HG02840 (cell line): ENCODE data around the gene ELOVL6.
"Not testable (repeated sequence)": the region's sequence is repeated elsewhere in the genome, so short reads cannot be mapped to it uniquely, and the experiment has no call there.

Source experiments
- ATAC-seq: cut with Tn5 transposase; IDR thresholded peaks from one replicate; pipeline ENCODE4 v1.9.1; 2021; ENCODE audit warnings: mild to moderate bottlenecking, moderate library complexity, moderate number of reproducible peaks; ENCODE audit not compliant: unreplicated experiment, low FRiP score

Gene ELOVL6

GRCh38 chr4:110164251-110164650 lies 34.2 kb downstream of the ELOVL6 start:
- no peak for ATAC-seq

DNA sequence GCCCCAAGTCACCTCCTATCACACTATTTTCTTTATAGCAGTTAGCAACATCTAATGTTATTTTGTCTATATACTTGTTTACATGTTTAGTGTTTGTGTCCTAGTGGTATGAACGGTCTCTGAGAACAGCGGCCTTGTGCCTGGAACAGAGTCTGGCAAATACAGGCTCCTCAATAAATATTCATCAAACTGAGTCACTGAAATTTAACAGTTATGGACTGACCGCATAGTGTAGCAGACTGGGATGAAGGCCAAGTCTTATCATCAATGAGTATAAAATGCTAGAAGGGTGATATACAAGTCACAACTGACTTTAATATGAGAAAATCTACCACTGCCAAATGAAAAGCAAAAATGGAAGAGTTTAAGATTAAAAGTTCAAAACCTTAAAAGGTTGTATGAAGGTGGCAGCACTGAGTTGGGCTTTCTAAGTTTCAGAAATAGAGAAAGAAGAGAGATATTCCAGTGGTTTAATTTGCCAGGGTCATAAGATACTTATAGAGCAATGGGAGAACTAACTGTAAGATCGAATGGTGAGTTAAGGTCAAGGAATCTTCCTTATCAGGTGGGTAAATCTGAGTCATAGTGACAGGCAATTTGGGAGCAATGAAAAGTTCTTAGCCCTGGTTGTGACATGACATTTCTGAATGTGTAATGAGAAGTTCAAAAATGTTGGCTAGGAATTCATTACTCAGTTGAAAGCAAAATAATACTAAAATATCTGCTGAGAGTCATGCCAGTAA lies 34.9 kb downstream of the ELOVL6 start:
- ATAC-seq, result no peak

DNA sequence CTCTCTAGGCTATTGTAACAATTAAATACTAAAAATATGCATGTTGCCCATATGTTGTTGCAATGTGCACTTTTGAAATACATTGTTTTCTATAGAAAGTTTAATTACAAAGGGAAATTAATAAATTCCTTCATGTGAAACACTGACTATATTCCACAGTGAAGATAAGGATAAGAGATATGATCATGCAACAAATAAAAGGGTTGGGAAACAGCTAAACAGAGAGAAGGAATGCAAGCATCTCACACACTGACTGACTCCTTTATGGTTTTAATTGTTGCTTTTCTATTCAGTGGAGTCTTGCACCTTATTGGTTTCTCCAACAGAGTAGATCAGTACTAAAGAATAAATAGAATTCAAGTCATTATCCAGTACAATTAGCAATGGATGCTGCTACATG lies 37.8 kb downstream of the ELOVL6 start:
- ATAC-seq, result no peak

GRCh38 chr4:110159541-110159940 lies 38.9 kb downstream of the ELOVL6 start:
- ATAC-seq, result no peak

- ATAC-seq, result no peak
Measured at GRCh38 chr4:110157580-110157979, 40.8 kb downstream of the ELOVL6 start.

DNA sequence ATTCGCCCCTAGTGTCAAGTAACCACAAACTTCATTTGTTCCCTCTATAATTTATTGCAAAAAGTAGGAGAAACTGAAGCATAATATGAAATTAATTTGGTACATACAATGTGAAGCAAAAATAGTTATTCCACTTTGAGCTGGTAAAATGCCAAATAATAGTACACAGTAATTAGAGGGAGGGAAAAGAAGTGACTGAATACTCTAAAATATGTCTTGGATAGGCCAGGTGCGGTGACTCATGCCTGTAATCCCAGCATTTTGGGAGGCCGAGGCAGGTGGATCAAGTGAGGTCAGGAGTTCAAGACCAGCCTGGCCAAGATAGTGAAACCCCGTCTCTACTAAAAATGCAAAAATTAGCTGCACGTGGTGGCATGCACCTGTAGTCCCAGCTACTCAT lies 41.2 kb downstream of the ELOVL6 start:
- not testable (repeated sequence) for ATAC-seq

- ATAC-seq, result no peak
Measured at GRCh38 chr4:110156442-110156841, 42.0 kb downstream of the ELOVL6 start.

- no peak for ATAC-seq
Measured at GRCh38 chr4:110155654-110156053, 42.8 kb downstream of the ELOVL6 start.

GRCh38 chr4:110154582-110154981 lies 43.8 kb downstream of the ELOVL6 start:
- no peak for ATAC-seq

GRCh38 chr4:110152386-110152785 lies 46.0 kb downstream of the ELOVL6 start:
- ATAC-seq, result no peak

- no peak for ATAC-seq
Measured at GRCh38 chr4:110149089-110149488, 49.3 kb downstream of the ELOVL6 start.

GRCh38 chr4:110142461-110142860 lies 56.0 kb downstream of the ELOVL6 start:
- no peak for ATAC-seq

- no peak for ATAC-seq
Measured at GRCh38 chr4:110139815-110140214, 58.6 kb downstream of the ELOVL6 start.

DNA sequence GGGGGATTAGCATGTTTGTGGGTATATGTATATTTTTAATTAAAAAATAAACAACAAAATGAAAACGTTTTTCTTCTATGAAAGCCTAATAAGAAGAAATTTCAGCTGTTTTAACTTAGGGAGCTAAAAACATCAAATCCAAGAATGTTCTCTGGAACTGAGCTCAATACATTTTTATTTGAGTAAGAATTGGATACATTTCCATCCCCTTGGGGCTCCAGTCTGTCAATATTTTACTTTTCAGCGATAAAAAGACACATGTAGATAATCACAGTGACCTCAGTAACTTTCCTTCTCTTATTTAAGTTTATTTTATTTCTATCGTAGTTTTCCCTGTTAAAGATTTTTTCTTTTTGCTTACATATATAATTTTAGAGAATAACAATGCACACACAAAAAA lies 59.3 kb downstream of the ELOVL6 start:
- no peak for ATAC-seq

DNA sequence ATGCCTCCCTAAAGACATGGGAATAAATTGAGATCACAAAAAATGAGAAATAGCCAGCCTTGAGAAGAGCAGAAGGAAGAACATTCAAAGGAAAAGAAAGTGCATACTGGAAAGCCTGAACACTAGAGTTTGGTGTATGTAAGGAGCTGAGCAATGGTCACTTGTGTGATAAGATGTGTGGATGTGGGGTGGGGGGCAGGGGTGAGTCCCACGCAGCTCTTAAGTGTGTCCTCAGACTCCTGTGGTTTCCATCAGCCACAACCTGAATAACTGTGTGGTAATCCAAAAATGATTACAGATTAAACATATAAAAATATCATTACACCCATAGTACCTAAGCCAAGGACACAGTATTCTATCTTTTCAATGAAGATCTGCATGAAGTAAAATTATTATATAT lies 59.9 kb downstream of the ELOVL6 start:
- no peak for ATAC-seq

DNA sequence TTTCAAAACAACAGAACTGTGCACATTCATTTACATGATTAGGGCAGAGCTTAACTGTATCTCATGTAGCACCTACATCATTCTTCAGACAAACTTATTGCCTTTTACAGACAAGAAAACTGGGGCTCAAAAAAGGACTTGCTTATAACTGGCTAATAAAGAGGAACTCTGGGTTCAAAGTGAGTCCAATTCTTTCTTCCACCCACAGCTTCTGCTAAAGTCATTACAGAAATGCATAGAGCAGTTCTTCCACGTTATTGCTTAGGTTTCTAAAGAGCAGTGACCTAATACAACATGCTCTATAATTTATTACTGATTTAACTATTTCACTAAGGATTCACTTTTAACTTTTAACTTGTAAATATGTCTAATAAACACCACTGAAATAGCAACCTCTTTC lies 60.6 kb downstream of the ELOVL6 start:
- no peak for ATAC-seq

DNA sequence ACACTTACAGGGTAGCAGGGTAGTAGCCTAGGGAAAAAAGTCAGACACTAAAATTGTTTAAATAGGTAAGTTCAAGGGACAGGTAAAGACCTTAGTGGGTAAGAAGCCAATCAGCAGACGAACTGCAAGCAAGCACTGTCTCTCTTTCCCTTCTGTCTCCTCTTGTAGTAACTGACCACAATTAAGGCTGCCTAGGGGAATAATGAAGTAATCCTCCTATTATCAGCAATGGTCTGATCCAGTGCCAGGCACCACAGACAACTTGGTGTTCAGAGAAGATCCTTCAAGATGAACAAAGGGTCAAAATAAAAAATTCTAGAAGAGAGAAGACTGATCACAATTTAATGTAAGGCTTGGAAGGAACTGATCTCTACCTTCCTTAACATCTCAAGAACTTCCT lies 62.9 kb downstream of the ELOVL6 start:
- ATAC-seq, result no peak

DNA sequence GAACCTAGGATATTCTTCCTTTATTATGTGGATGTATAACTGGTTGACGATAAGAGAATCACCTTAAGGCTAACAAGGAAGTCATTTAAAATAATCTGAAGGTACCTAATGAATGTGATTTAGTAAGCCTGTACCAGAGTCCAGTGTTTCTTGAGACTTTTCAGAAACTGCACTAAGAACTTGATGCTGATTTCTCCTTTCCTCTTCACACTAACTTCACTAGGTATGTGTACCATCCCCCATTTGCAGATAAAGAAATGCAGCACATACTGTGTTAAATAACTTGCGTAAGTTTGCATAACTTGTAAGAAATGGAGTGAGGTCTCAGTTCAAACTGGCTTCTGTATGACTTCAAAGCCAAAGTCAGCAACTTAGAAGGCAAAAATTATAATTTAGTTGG lies 63.3 kb downstream of the ELOVL6 start:
- ATAC-seq, result no peak

- no peak for ATAC-seq
Measured at GRCh38 chr4:110134269-110134869, 64.0 kb downstream of the ELOVL6 start.

GRCh38 chr4:110132816-110133719 lies 65.3 kb downstream of the ELOVL6 start:
- no peak for ATAC-seq

DNA sequence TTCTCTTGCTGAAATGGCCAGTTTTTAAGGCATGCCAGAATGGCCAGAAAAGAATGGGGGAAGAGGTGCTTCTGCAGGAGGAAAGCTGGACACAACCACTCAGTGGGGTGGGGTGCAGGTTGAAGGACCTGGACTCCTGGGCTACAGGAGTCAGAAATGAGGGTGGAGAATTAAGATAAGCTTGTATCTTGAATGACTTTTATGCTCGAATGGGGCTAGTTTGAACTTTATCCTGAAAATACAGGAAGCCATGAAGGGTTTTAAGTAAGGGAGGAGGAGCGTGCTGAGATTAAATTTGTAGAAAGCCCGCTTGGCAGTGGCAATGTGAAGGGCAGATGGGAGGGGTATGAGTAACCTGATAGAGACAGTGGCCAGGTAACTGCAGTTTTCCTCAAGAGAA lies 66.5 kb downstream of the ELOVL6 start:
- ATAC-seq, result no peak
